K562 (cell line): ENCODE data around the gene SBK1. TPM values are rescaled to one million over a fixed set of nuclear protein-coding genes. Genes with fewer than 3 reads are reported as not detected.

ENCODE experiments used
- ATAC-seq: fragments of 200-7000 bp; cut with Tn5 transposase; 3 replicates; pipeline ENCODE4 v1.9.1; 2020; ENCODE audit warnings: moderate library complexity
- BruUV-seq: library from RNA; stranded (reverse); fragments of 400-500 nt; replicated peaks from 2 replicates; lab custom pipeline; 2021; lab: Mats Ljungman, UMichigan
- CTCF ChIA-PET: fragments of 300-600 bp; formaldehyde crosslinking; extraction: SDS; loops from one replicate; lab custom pipeline; 2021; ENCODE audit warnings: low intra/inter-chr PET ratio; lab: Yijun Ruan, JAX
- POLR2A ChIA-PET: fragments of 300-600, 350-650 bp; sonication (Branson Sonifier 250); formaldehyde crosslinking; extraction: SDS; loops from one replicate; lab custom pipeline; 2021; ENCODE audit warnings: antibody characterized with exemption, inconsistent platforms; lab: Yijun Ruan, JAX
- DNase-seq, 4 experiments: peaks; one replicate each; pipeline versions ENCODE4 v3.0.0 to v3.0.0-alpha.2; 2011 to 2018; ENCODE audit warnings: low spot score in 3 of 4, mixed read lengths in 3 of 4; ENCODE audit errors: extremely low read depth in 1 of 4
- FAIRE-seq: peaks from 2 replicates; lab custom pipeline; 2011; peaks lifted over from hg19 to GRCh38; lab: Jason Lieb, UNC
- H2AFZ ChIP-seq: 2 replicates; pipeline ENCODE4 v1.6.0; 2011; ENCODE audit warnings: low read depth, low read length, control low read depth, inconsistent platforms
- H3K27ac ChIP-seq: fragments of 200-600 bp; 3 replicates; pipeline ENCODE4 v1.8.0; 2011; ENCODE audit warnings: low read depth, mild to moderate bottlenecking, control low read depth, inconsistent platforms, low read length, moderate library complexity, mixed read lengths; ENCODE audit errors: extremely low read depth
- H3K27me3 ChIP-seq, 2 experiments: fragments of 300-600 bp in 1 of 2; 2 replicates in 1 of 2; 3 replicates in 1 of 2; pipeline versions ENCODE4 v1.6.0 to v1.8.0; 2011; ENCODE audit warnings: inconsistent platforms in 2 of 2, low read length in 2 of 2, mild to moderate bottlenecking in 1 of 2, mixed read lengths in 1 of 2, moderate library complexity in 1 of 2; ENCODE audit not compliant: control insufficient read depth in 2 of 2, insufficient read depth in 2 of 2
- H3K36me3 ChIP-seq: fragments of 300-600 bp; 3 replicates; pipeline ENCODE4 v1.8.0; 2011; ENCODE audit warnings: mild to moderate bottlenecking, low read length, inconsistent platforms; ENCODE audit not compliant: control insufficient read depth, insufficient read depth
- H3K4me1 ChIP-seq, 2 experiments: fragments of 200-600 bp in 1 of 2; replicated peaks in 1 of 2; 2 replicates in 1 of 2; 3 replicates in 1 of 2; pipeline versions ENCODE4 v1.5.1 to v1.8.0; 2011; ENCODE audit warnings: inconsistent platforms in 2 of 2, low read length in 2 of 2, mild to moderate bottlenecking in 1 of 2, mixed read lengths in 1 of 2, moderate library complexity in 1 of 2; ENCODE audit not compliant: control insufficient read depth in 2 of 2, insufficient read depth in 2 of 2
- H3K4me2 ChIP-seq: 2 replicates; pipeline ENCODE4 v1.6.1; 2011; ENCODE audit warnings: low read length, control low read depth, inconsistent platforms, mixed read lengths; ENCODE audit not compliant: insufficient read depth
- H3K4me3 ChIP-seq: fragments of 200-600 bp; sonication (generic), shearing (Covaris generic); 2 replicates; pipeline ENCODE4 v1.5.1; 2016; ENCODE audit warnings: control low read depth, inconsistent platforms
- H3K79me2 ChIP-seq: fragments of 200-600 bp; 3 replicates; pipeline ENCODE4 v1.8.0; 2011; ENCODE audit warnings: low read length, inconsistent platforms; ENCODE audit not compliant: control insufficient read depth, insufficient read depth
- H3K9ac ChIP-seq, 2 experiments: 2 replicates each; pipeline versions ENCODE4 v1.6.0 to v1.6.1; 2011; ENCODE audit warnings: low read depth in 2 of 2, low read length in 2 of 2, control low read depth in 1 of 2, inconsistent platforms in 1 of 2, mild to moderate bottlenecking in 1 of 2, mixed read lengths in 1 of 2; ENCODE audit not compliant: insufficient read depth in 1 of 2
- H3K9me1 ChIP-seq: one replicate; pipeline ENCODE4 v1.6.0; 2011; ENCODE audit warnings: inconsistent platforms, mild to moderate bottlenecking, low read length, moderate library complexity; ENCODE audit not compliant: control insufficient read depth, insufficient read depth
- H3K9me3 ChIP-seq: replicated peaks from 2 replicates; pipeline ENCODE4 v1.5.1; 2011; ENCODE audit warnings: low read depth, low read length, inconsistent platforms; ENCODE audit not compliant: control insufficient read depth, insufficient read depth
- H4K20me1 ChIP-seq: replicated peaks from 2 replicates; pipeline ENCODE4 v1.6.1; 2011; ENCODE audit warnings: low read length, inconsistent platforms, mixed read lengths; ENCODE audit not compliant: control insufficient read depth, insufficient read depth
- BRD9 ChIP-seq: fragments of 450-650 bp; IDR thresholded peaks from 2 replicates; pipeline ENCODE4 v1.6.1; 2018; ENCODE audit warnings: low read depth; ENCODE audit not compliant: partially characterized antibody
- CBX3 ChIP-seq, 2 experiments: IDR thresholded peaks; 1 replicate in 1 of 2; 2 replicates in 1 of 2; pipeline ENCODE4 v1.6.1; 2012; ENCODE audit warnings: inconsistent platforms in 2 of 2, low read length in 2 of 2, borderline replicate concordance in 1 of 2, control low read depth in 1 of 2
- ID3 ChIP-seq, 2 experiments: fragments of 250-450 bp in 1 of 2; fragments of 450-650 bp in 1 of 2; sonication (Bioruptor Pico) in 1 of 2; IDR thresholded peaks; 2 replicates each; pipeline versions ENCODE4 v1.6.1 to v1.8.0; 2016 to 2021; ENCODE audit warnings: mild to moderate bottlenecking in 2 of 2, moderate library complexity in 2 of 2, missing compliant biosample characterization in 1 of 2, missing genetic modification characterization in 1 of 2
- MITF ChIP-seq: IDR thresholded peaks from 2 replicates; pipeline ENCODE4 v1.6.1; 2014; ENCODE audit warnings: antibody characterized with exemption
- RBBP5 ChIP-seq: fragments of 200-600 bp; sonication (generic); IDR thresholded peaks from 2 replicates; pipeline ENCODE4 v1.6.1; 2012; ENCODE audit warnings: borderline replicate concordance, mild to moderate bottlenecking, low read length, control low read depth, inconsistent platforms; ENCODE audit not compliant: insufficient read depth, poor library complexity, severe bottlenecking
- RCOR1 ChIP-seq, 2 experiments: IDR thresholded peaks; 2 replicates each; pipeline ENCODE4 v1.6.1; 2012; ENCODE audit warnings: low read depth in 2 of 2, low read length in 2 of 2, borderline replicate concordance in 1 of 2, improper control_type of control experiment in 1 of 2
- TBP ChIP-seq: optimal IDR thresholded peaks from 2 replicates; pipeline ENCODE3; 2011; ENCODE audit warnings: low read depth, low read length, improper control_type of control experiment
- VEZF1 ChIP-seq: fragments of 200-800 bp; sonication (Bioruptor generic); IDR thresholded peaks from 2 replicates; pipeline ENCODE4 v1.6.1; 2017; ENCODE audit warnings: missing genetic modification characterization, missing compliant biosample characterization
- YY1 ChIP-seq, 3 experiments: IDR thresholded peaks; 2 replicates each; pipeline ENCODE4 v1.6.1; 2011; ENCODE audit warnings: low read length in 2 of 3, mild to moderate bottlenecking in 2 of 3, moderate library complexity in 2 of 3, borderline replicate concordance in 1 of 3, control low read depth in 1 of 3, low read depth in 1 of 3; ENCODE audit not compliant: insufficient read depth in 3 of 3, insufficient replicate concordance in 2 of 3, control insufficient read depth in 1 of 3, insufficient read length in 1 of 3; ENCODE audit errors: extremely low read depth in 1 of 3
- ZBTB2 ChIP-seq: fragments of 450-650 bp; IDR thresholded peaks from 2 replicates; pipeline ENCODE4 v1.6.1; 2016; ENCODE audit warnings: antibody characterized with exemption
- ZC3H11A ChIP-seq: IDR thresholded peaks from 2 replicates; pipeline ENCODE4 v1.6.1; 2012; ENCODE audit warnings: low read depth, low read length, improper control_type of control experiment
- WGBS: fragments of 100-300 bp; shearing (Covaris generic); methylation state at CpG from one replicate; pipeline ENCODE4 v1.1.6; 2016; ENCODE audit warnings: low coverage, mixed read lengths; ENCODE audit not compliant: insufficient coverage; ENCODE audit errors: missing lambda C conversion rate; 5-methylcytosine and 5-hydroxymethylcytosine counted together
- in situ Hi-C: fragments of 300-500 bp; cut with MboI; formaldehyde crosslinking; loops from 4 replicates; pipeline ENCODE4 v1.15.0; 2018; ENCODE audit warnings: inconsistent platforms, mixed read lengths
- intact Hi-C: fragments of 100-400 bp; cut with micrococcal nuclease; formaldehyde crosslinking; loops from 2 replicates; pipeline ENCODE4 v1.14.2; 2022
- polyA plus RNA-seq, 8 experiments: library from polyadenylated mRNA; depleted of rRNA in 4 of 8; stranded (reverse) in 5 of 8; unstranded in 3 of 8; fragments of >200 nt; fragmentation: Nextera tagmentation in 2 of 8; fragmentation: Illumina TruSeq in 1 of 8; extraction: Ambion mirVana in 2 of 8; extraction: Trizol in 1 of 8; gene quantifications; 2 replicates each; pipeline versions ENCODE4 v1.2.1 to v1.2.3, GENCODE V29; 2011 to 2014; ENCODE audit warnings: inconsistent platforms in 1 of 8, missing spikeins in 1 of 8
- total RNA-seq, 7 experiments: library from RNA; depleted of rRNA in 6 of 7; stranded (reverse); fragments of >200 nt in 6 of 7; fragmentation: Illumina TruSeq in 2 of 7; extraction: Trizol in 2 of 7; gene quantifications; 2 replicates each; pipeline versions ENCODE4 v1.2.1 to v1.2.3, GENCODE V29; 2011 to 2021; ENCODE audit warnings: low replicate concordance in 1 of 7

SBK1 gene
- total and polyA plus RNA-seq, 9 of the 15 experiments (the other 6 are each of a cell fraction or from before 2014, with no cell fraction given) = 0.01 to 0.07 (median 0.03) TPM; not detected in 6

- in situ Hi-C loops (no loop called here), intact Hi-C loops (no loop called here)
- no peak for ATAC-seq
- no peak overlapping the region for H3K27ac ChIP-seq
- H3K9ac ChIP-seq = 0 out of 4 replicates have a peak overlapping the region, but pooled peaks of 1 of the 2 experiments have one; percentile 6
- no peaks in the 10 kb centered on the region for H3K9me1 ChIP-seq
- no peak for DNase-seq
- H3K36me3 ChIP-seq = no peaks in the 10 kb centered on the region
- no peak overlapping the region for H2AFZ ChIP-seq
- H3K4me2 ChIP-seq = no peak overlapping the region
- ChIA-PET CTCF (no interaction called here), POLR2A (interaction anchor here (0.6 kb wide), 1 partner anchor 34 kb away, joined by 4 read pairs; no protein-coding TSS in a partner anchor)
- no TSS peak for BruUV-seq
- H4K20me1 ChIP-seq = 0 out of 2 replicates have a peak, but pooled peaks cover 10% of the 10 kb centered on the region
- peaks cover 19 to 47% of the 10 kb centered on the region in 2 experiments; a peak in 4 of 5 replicates for H3K27me3 ChIP-seq
- WGBS = 2% methylated on average over 16 of the region's 18 CpGs
- no peaks in the 10 kb centered on the region for H3K79me2 ChIP-seq
- peaks cover 0 to 13% of the 10 kb centered on the region in 2 experiments; a peak in 2 of 5 replicates for H3K4me1 ChIP-seq
- no peak overlapping the region for H3K4me3 ChIP-seq
- no peaks in the 10 kb centered on the region for H3K9me3 ChIP-seq
- FAIRE-seq = no peak
- TF ChIP-seq YY1 (IDR thresholded peaks at IDR 0.05; ENCODE audit: borderline replicate concordance in 1 of 3, control insufficient read depth in 1 of 3, extremely low read depth in 1 of 3, insufficient read depth in 3 of 3, insufficient read length in 1 of 3, insufficient replicate concordance in 2 of 3, low read depth in 1 of 3, low read length in 2 of 3) = no peak
- TF ChIP-seq ZBTB2 = no peak
- TF ChIP-seq TBP = no peak
- TF ChIP-seq RCOR1 (IDR thresholded peaks at IDR 0.05; ENCODE audit: borderline replicate concordance in 1 of 2, low read depth in 2 of 2, low read length in 2 of 2) = no peak
- TF ChIP-seq ZC3H11A = no peak
- no peak for TF ChIP-seq MITF
- no peak for TF ChIP-seq RBBP5
- no peak for TF ChIP-seq CBX3 (IDR thresholded peaks at IDR 0.05; ENCODE audit: borderline replicate concordance in 1 of 2, low read length in 2 of 2)
- no peak for TF ChIP-seq ID3 (CRISPR knock-in tag; IDR thresholded peaks at IDR 0.05)
- no peak for TF ChIP-seq ID3 (tag; IDR thresholded peaks at IDR 0.05)
- no peak for TF ChIP-seq VEZF1 (CRISPR knock-in tag)
- no peak for TF ChIP-seq BRD9
These were observed 33.8 kb upstream of the SBK1 start for GRCh38 chr16:28258567-28258966.
